Hepatocyte (in vitro differentiated cells): ENCODE measurements around the gene OOSP2. TPM values are rescaled to one million over a fixed set of nuclear protein-coding genes. Genes with fewer than 3 reads are reported as not detected.
"Not testable (repeated sequence)": the region's sequence is repeated elsewhere in the genome, so short reads cannot be mapped to it uniquely, and the experiment has no call there.

ENCODE experiments used
- DNase-seq: peaks from one replicate; pipeline ENCODE4 v3.0.0-alpha.2; 2016; ENCODE audit warnings: low spot score
- H2AFZ ChIP-seq: fragments of 200-600 bp; sonication (generic); 2 replicates; pipeline ENCODE4 v1.6.0; 2016; ENCODE audit warnings: antibody characterized with exemption, mild to moderate bottlenecking
- H3K27ac ChIP-seq: fragments of 200-600 bp; sonication (generic); 2 replicates; pipeline ENCODE4 v1.5.1; 2016; ENCODE audit warnings: mild to moderate bottlenecking
- H3K27me3 ChIP-seq: fragments of 200-600 bp; sonication (generic); 2 replicates; pipeline ENCODE4 v1.6.1; 2016
- H3K36me3 ChIP-seq: fragments of 200-600 bp; sonication (generic); replicated peaks from 2 replicates; pipeline ENCODE4 v1.5.1; 2016; ENCODE audit warnings: low read depth; ENCODE audit not compliant: insufficient read depth
- H3K4me1 ChIP-seq: fragments of 200-600 bp; sonication (generic); 2 replicates; pipeline ENCODE4 v1.5.1; 2016; ENCODE audit warnings: mild to moderate bottlenecking, moderate library complexity; ENCODE audit not compliant: insufficient read depth
- H3K4me2 ChIP-seq: fragments of 200-600 bp; sonication (generic); 2 replicates; pipeline ENCODE4 v1.6.0; 2016
- H3K4me3 ChIP-seq: fragments of 200-600 bp; sonication (generic); 2 replicates; pipeline ENCODE4 v1.5.1; 2016; ENCODE audit warnings: mild to moderate bottlenecking
- H3K79me2 ChIP-seq: fragments of 200-600 bp; sonication (generic); 2 replicates; pipeline ENCODE4 v1.6.0; 2017; ENCODE audit warnings: mild to moderate bottlenecking
- H3K9me2 ChIP-seq: fragments of 200-600 bp; sonication (generic); replicated peaks from 2 replicates; pipeline ENCODE4 v1.6.0; 2017; ENCODE audit warnings: mild to moderate bottlenecking; ENCODE audit not compliant: insufficient read depth
- H3K9me3 ChIP-seq: fragments of 200-600 bp; sonication (generic); 2 replicates; pipeline ENCODE4 v1.5.1; 2016; ENCODE audit warnings: low read depth, mild to moderate bottlenecking
- H4K20me1 ChIP-seq: fragments of 200-600 bp; sonication (generic); 2 replicates; pipeline ENCODE4 v1.6.0; 2016; ENCODE audit warnings: mild to moderate bottlenecking; ENCODE audit not compliant: insufficient read depth, poor library complexity, severe bottlenecking
- EZH2 ChIP-seq: fragments of 200-600 bp; sonication (generic); IDR thresholded peaks from 2 replicates; pipeline ENCODE4 v1.6.1; 2016; ENCODE audit warnings: antibody characterized with exemption, mild to moderate bottlenecking, borderline replicate concordance
- EZH2phosphoT487 ChIP-seq: fragments of 200-600 bp; sonication (generic); IDR thresholded peaks from one replicate; pipeline ENCODE4 v1.6.1; 2018; ENCODE audit warnings: antibody characterized with exemption, mild to moderate bottlenecking, low read depth, moderate library complexity; ENCODE audit not compliant: unreplicated experiment, severe bottlenecking
- WGBS: methylation state at CpG from one replicate; pipeline ENCODE4 v1.1.6; 2016; ENCODE audit warnings: low lambda C conversion rate; ENCODE audit errors: missing lambda C conversion rate; 5-methylcytosine and 5-hydroxymethylcytosine counted together
- polyA plus RNA-seq: library from polyadenylated mRNA; unstranded; fragments of >200 nt; fragmentation: Nextera tagmentation; extraction: Ambion mirVana; gene quantifications from 2 replicates; pipeline ENCODE4 v1.2.1, GENCODE V29; 2016
- total RNA-seq: library from RNA; depleted of rRNA; stranded (reverse); fragments of >200 nt; gene quantifications from 2 replicates; pipeline ENCODE4 v1.2.3, GENCODE V29; 2014
- TF ChIP-seq, protein P1 (sequence below): fragments of 200-600 bp; sonication (generic); IDR thresholded peaks from 2 replicates; pipeline ENCODE4 v1.5.1; 2016; ENCODE audit warnings: antibody characterized with exemption, mild to moderate bottlenecking; ENCODE audit not compliant: poor library complexity

OOSP2 gene
- total and polyA plus RNA-seq, 2 experiments from 2014 or later: not detected

DNA sequence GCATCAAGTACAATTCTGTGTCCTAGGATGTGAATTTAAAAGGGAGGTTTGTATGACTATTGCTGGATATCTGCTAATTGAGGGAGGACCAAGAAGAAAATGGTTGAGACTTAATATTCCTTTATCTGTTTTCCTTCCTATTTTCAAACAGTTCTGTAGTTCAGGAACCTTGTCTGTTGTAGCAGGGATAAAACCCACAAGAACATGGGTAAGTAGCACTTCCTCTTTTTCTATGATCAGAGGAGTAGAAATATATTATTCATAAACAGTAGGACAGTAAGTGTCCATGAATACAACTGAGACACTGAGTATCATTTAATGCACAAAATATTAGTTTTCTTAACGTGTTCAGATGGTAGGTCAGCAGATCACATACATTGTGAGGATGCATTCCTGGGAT, 23.9 kb downstream of the OOSP2 start:
- H4K20me1 ChIP-seq: no peaks in the 10 kb centered on the region
- H3K4me3 ChIP-seq: no peak overlapping the region
- no peaks in the 10 kb centered on the region for H3K27me3 ChIP-seq
- no peak overlapping the region for H3K27ac ChIP-seq
- 50% methylated on average over 1 of the region's 1 CpG for WGBS
- H3K9me2 ChIP-seq: no peaks in the 10 kb centered on the region
- H3K4me1 ChIP-seq: no peaks in the 10 kb centered on the region
- H3K9me3 ChIP-seq: no peaks in the 10 kb centered on the region
- TF ChIP-seq EZH2 (no peak), EZH2phosphoT487 (no peak)
- TF ChIP-seq, protein P1, sequence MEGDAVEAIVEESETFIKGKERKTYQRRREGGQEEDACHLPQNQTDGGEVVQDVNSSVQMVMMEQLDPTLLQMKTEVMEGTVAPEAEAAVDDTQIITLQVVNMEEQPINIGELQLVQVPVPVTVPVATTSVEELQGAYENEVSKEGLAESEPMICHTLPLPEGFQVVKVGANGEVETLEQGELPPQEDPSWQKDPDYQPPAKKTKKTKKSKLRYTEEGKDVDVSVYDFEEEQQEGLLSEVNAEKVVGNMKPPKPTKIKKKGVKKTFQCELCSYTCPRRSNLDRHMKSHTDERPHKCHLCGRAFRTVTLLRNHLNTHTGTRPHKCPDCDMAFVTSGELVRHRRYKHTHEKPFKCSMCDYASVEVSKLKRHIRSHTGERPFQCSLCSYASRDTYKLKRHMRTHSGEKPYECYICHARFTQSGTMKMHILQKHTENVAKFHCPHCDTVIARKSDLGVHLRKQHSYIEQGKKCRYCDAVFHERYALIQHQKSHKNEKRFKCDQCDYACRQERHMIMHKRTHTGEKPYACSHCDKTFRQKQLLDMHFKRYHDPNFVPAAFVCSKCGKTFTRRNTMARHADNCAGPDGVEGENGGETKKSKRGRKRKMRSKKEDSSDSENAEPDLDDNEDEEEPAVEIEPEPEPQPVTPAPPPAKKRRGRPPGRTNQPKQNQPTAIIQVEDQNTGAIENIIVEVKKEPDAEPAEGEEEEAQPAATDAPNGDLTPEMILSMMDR: no peak
- H3K79me2 ChIP-seq: no peaks in the 10 kb centered on the region
- no peak overlapping the region for H2AFZ ChIP-seq
- no peak overlapping the region for H3K4me2 ChIP-seq
- no peak for DNase-seq
- H3K36me3 ChIP-seq: no peaks in the 10 kb centered on the region

DNA sequence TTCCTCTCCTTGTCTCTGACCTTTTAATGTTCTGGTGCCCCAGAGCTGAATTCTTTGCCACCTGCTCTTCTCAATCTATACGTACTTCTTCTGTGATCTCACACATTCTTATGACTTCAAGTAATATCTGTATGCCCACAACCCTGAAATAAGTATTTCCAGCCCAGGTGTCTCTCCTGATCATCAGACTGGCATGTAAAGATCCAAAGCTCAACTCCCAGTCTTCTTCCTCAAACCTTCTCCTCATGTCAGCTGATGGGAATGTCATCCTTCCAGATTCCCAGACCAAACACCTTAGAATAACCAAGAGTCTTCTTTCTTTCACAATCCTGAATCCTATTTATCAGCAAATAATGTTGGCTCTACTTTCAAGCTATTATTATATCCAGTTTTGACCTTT, 25.6 kb downstream of the OOSP2 start:
- Histone ChIP-seq H3K27me3 (no peaks in the 10 kb centered on the region), H3K9me3 (no peaks in the 10 kb centered on the region), H4K20me1 (no peaks in the 10 kb centered on the region), H3K9me2 (no peaks in the 10 kb centered on the region), H3K4me2 (no peak overlapping the region), H3K27ac (no peak overlapping the region), H2AFZ (no peak overlapping the region), H3K36me3 (no peaks in the 10 kb centered on the region), H3K4me1 (no peaks in the 10 kb centered on the region), H3K79me2 (no peaks in the 10 kb centered on the region), H3K4me3 (no peak overlapping the region)
- no peak for DNase-seq
- WGBS: 95% methylated on average over 1 of the region's 1 CpG
- TF ChIP-seq, protein P1: no peak
- TF ChIP-seq EZH2phosphoT487 (no peak), EZH2 (no peak)

DNA sequence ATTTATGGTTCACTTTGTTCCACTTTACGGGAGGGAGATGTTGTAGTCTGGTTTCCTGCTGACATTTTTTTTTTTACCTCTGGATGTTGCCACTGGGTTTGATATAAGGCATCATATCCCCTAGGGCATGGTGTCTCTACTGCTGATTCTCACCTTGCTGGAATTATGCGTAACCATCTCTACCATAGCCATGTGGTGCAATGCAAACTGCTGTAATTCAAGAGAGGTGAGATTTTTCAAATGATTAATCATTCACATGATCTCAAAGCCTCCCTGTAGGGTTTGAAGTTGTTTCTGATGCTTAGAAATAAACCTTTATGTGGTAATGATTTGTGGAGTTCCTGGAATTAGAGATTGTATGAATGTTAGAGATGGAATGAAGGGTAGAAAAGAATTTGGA, 29.2 kb downstream of the OOSP2 start:
- no peak for TF ChIP-seq EZH2phosphoT487
- TF ChIP-seq, protein P1: no peak
- TF ChIP-seq EZH2: no peak
- Histone ChIP-seq H3K79me2 (no peaks in the 10 kb centered on the region), H3K27ac (no peak overlapping the region), H3K4me3 (no peak overlapping the region), H3K4me1 (no peaks in the 10 kb centered on the region), H4K20me1 (no peaks in the 10 kb centered on the region), H2AFZ (no peak overlapping the region), H3K9me2 (no peaks in the 10 kb centered on the region), H3K9me3 (no peaks in the 10 kb centered on the region), H3K4me2 (no peak overlapping the region), H3K36me3 (no peaks in the 10 kb centered on the region), H3K27me3 (no peaks in the 10 kb centered on the region)
- DNase-seq: no peak
- WGBS: 73% methylated on average over 2 of the region's 2 CpGs

DNA sequence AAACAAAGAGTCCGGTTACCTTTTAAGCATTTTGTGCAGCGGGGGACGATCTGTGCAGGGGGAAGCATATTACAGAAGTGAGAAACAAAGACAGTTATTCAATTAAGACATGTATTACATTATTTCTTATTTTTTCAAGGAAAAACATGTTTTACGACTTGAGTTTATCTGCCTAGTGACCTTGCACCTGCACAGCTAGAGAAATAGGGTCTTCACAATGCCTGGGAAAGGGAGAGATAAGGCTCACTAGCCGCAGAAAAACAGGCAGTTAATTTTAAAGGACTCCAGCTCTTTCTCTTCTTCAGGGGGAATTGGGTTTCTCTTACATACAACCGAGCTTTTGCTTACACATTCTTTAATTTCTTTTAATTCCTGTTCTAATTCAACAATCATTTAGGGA, 31.4 kb downstream of the OOSP2 start:
- H3K4me3 ChIP-seq, H4K20me1 ChIP-seq, H3K27ac ChIP-seq, H3K36me3 ChIP-seq, H3K9me3 ChIP-seq, H3K9me2 ChIP-seq, H3K27me3 ChIP-seq, DNase-seq, H3K4me2 ChIP-seq, H2AFZ ChIP-seq, H3K79me2 ChIP-seq, H3K4me1 ChIP-seq: not testable (repeated sequence)
- 74% methylated on average over 6 of the region's 6 CpGs for WGBS
